Thoracic aorta (tissue), 2 donors: Measurements from ENCODE around the gene DLG4. TPM values are rescaled to one million over a fixed set of nuclear protein-coding genes. Genes with fewer than 3 reads are reported as not detected.
A peak's percentile ranks its signal among the peaks of the same experiment; 100 is the strongest.

Source experiments
- ATAC-seq: fragments of 150-250 bp; one replicate; pipeline ENCODE4 v1.8.0; 2017; ENCODE audit warnings: low read depth; ENCODE audit not compliant: insufficient number of reproducible peaks, low FRiP score
- DNase-seq: peaks from one replicate; pipeline ENCODE4 v3.0.0-alpha.2; 2020; ENCODE audit warnings: low spot score
- H3K27ac ChIP-seq, 2 donors: fragments of 200-600 bp; sonication (generic); 1 replicate in 1 of 2; 2 replicates in 1 of 2; pipeline ENCODE4 v1.5.1; 2016; ENCODE audit warnings: mild to moderate bottlenecking in 2 of 2, moderate library complexity in 2 of 2
- H3K27me3 ChIP-seq: fragments of 200-600 bp; sonication (generic); replicated peaks from 2 replicates; pipeline ENCODE4 v1.6.0; 2016; ENCODE audit warnings: mild to moderate bottlenecking; ENCODE audit not compliant: insufficient read depth
- H3K36me3 ChIP-seq: fragments of 200-600 bp; sonication (generic); one replicate; pipeline ENCODE4 v1.5.1; 2016
- H3K4me1 ChIP-seq, 2 donors: fragments of 200-600 bp; sonication (generic); 1 replicate in 1 of 2; 2 replicates in 1 of 2; pipeline versions ENCODE4 v1.5.1 to v1.6.0; 2016; ENCODE audit warnings: low read depth in 2 of 2, mild to moderate bottlenecking in 1 of 2; ENCODE audit not compliant: control insufficient read depth in 1 of 2
- H3K4me3 ChIP-seq: fragments of 200-600 bp; sonication (generic); 2 replicates; pipeline ENCODE4 v1.5.1; 2016; ENCODE audit warnings: mild to moderate bottlenecking
- H3K9me3 ChIP-seq: fragments of 200-600 bp; sonication (generic); 2 replicates; pipeline ENCODE4 v1.5.1; 2016
- total RNA-seq, 2 donors: library from RNA; depleted of rRNA; stranded (reverse); fragments of >200 nt; gene quantifications; one replicate each; pipeline versions ENCODE4 v1.1.0 to v1.2.3, GENCODE V29; 2016
- TF ChIP-seq, protein P1 (sequence below): fragments of 200-600 bp; sonication (generic); IDR thresholded peaks from one replicate; pipeline ENCODE4 v1.5.1; 2019; ENCODE audit warnings: antibody characterized with exemption

The DLG4 gene
- total RNA-seq, 2 donors from 2014 or later = 14.0 to 14.8 TPM

DNA sequence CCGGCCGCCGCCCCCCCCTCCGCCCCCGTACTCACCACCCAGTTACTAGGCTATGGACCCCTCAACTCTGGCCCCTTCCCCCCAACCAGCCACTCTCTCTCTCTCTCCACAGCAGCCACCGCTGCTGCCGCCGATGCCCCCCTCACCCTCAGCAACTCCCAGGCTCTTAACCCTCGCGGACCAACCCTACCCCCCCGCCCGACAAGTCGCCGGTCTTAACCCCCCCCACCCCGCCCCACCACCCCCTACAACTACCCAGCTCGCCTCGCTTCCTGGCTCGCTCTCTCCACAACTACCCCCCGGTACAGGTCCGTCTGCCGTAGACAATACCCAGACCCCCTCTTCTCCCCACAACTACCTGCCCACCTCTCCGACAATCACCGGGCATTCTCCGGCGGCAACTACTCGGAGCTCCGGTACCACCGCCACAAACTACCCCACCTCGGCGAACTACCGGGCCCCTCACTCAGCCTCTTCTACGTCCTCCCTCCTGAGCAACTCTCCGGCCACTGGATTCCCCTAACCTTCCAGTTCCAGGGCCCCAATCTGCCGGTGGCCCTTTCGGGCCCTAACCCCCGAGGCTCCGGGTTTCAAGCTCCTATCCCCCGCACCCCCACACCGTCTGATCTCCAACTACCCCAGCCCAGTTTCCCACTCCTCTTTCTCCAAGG is 18.9 kb upstream of the DLG4 start:
- Histone ChIP-seq H3K4me1 (peaks cover 29 to 36% of the 10 kb centered on the region in 2 donors), H3K4me3 (peak overlapping the region; percentile 97), H3K36me3 (peaks cover 11% of the 10 kb centered on the region), H3K9me3 (no peaks in the 10 kb centered on the region), H3K27me3 (no peaks in the 10 kb centered on the region), H3K27ac (peak overlapping the region; percentile 84 to 91)
- no peak for ATAC-seq
- TF ChIP-seq, protein P1, sequence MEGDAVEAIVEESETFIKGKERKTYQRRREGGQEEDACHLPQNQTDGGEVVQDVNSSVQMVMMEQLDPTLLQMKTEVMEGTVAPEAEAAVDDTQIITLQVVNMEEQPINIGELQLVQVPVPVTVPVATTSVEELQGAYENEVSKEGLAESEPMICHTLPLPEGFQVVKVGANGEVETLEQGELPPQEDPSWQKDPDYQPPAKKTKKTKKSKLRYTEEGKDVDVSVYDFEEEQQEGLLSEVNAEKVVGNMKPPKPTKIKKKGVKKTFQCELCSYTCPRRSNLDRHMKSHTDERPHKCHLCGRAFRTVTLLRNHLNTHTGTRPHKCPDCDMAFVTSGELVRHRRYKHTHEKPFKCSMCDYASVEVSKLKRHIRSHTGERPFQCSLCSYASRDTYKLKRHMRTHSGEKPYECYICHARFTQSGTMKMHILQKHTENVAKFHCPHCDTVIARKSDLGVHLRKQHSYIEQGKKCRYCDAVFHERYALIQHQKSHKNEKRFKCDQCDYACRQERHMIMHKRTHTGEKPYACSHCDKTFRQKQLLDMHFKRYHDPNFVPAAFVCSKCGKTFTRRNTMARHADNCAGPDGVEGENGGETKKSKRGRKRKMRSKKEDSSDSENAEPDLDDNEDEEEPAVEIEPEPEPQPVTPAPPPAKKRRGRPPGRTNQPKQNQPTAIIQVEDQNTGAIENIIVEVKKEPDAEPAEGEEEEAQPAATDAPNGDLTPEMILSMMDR = no peak
- DNase-seq = no peak

GRCh38 chr17:7237761-7238419 is 18.3 kb upstream of the DLG4 start:
- Histone ChIP-seq H3K4me3 (peak overlapping the region; percentile 97), H3K36me3 (peaks cover 11% of the 10 kb centered on the region), H3K27me3 (no peaks in the 10 kb centered on the region), H3K27ac (peak overlapping the region; percentile 54 to 79), H3K9me3 (no peaks in the 10 kb centered on the region), H3K4me1 (peaks cover 30 to 38% of the 10 kb centered on the region in 2 donors)
- DNase-seq (no peak), ATAC-seq (no peak)
- TF ChIP-seq, protein P1 = no peak

DNA sequence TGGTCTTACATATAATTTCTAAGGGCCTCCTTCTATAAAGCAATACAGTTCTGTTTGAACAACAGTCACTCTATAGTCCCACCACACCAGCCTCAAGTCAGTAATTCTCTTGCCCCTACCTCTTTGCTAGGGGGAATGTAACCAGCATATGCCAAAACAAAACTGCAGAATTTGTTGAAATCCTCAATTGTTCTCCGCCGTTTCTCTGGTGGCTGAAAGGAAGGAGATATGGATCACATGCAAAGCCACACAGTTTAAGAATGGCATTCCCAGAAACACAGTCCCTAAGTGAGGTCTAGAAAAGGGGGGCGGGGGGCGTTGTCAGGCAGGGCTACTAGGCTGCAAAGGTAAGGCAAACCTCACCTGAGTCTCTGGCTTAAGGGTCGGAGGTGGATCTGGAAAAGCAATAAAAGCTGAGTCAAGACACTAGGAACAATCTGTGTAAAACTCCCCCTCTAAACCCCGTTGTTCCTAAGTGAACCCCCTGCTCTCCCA is 17.7 kb upstream of the DLG4 start:
- ATAC-seq (no peak), DNase-seq (no peak)
- TF ChIP-seq, protein P1 = no peak
- Histone ChIP-seq H3K27me3 (no peaks in the 10 kb centered on the region), H3K27ac (peak overlapping the region; percentile 54 to 79), H3K4me3 (peak overlapping the region; percentile 97), H3K36me3 (peaks cover 11% of the 10 kb centered on the region), H3K4me1 (peaks cover 33 to 44% of the 10 kb centered on the region in 2 donors), H3K9me3 (no peaks in the 10 kb centered on the region)

DNA sequence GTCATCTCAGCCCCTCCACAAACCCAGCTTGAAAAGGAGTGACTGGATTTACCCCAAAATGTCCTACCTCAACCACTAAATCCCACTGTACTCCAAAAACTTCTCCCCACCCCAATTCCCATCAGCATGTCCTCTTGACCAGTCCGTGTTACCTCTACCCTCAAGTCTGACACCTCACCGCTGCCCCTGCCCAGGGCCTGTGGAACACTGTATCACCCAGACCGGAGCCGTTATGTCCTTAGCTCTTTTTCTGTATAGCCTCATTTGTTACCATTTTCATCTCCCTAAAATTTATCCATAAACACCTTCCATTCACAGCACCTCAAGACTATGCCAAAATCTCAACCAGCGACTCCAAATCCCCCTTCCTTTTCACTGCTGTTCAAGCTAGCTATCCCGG is 17.2 kb upstream of the DLG4 start:
- Histone ChIP-seq H3K9me3 (no peaks in the 10 kb centered on the region), H3K27ac (peak overlapping the region in 1 of 2 donors; percentile 54), H3K36me3 (peaks cover 11% of the 10 kb centered on the region), H3K4me1 (peaks cover 33 to 49% of the 10 kb centered on the region in 2 donors), H3K4me3 (no peak overlapping the region), H3K27me3 (no peaks in the 10 kb centered on the region)
- DNase-seq = no peak
- TF ChIP-seq, protein P1 = no peak
- ATAC-seq = no peak
